Esophagus muscularis mucosa (tissue), 4 donors: ENCODE results near the gene MEGF8. TPM values are rescaled to one million over a fixed set of nuclear protein-coding genes. Genes with fewer than 3 reads are reported as not detected.

Source experiments
- DNase-seq: peaks from one replicate; pipeline ENCODE4 v3.0.0-alpha.2; 2017; ENCODE audit errors: extremely low spot score
- H3K27ac ChIP-seq, 4 donors: fragments of 200-600 bp; sonication (generic); replicated peaks in 1 of 4; 1 replicate in 3 of 4; 2 replicates in 1 of 4; pipeline ENCODE4 v1.5.1; 2016 to 2019; ENCODE audit warnings: mild to moderate bottlenecking in 1 of 4
- H3K27me3 ChIP-seq, 4 donors: fragments of 200-600 bp; sonication (generic); one replicate each; pipeline versions ENCODE4 v1.5.1 to v1.6.0; 2016 to 2019
- H3K36me3 ChIP-seq, 4 donors: fragments of 200-600 bp; sonication (generic); one replicate each; pipeline ENCODE4 v1.5.1; 2016 to 2019
- H3K4me1 ChIP-seq, 4 donors: fragments of 200-600 bp; sonication (generic); one replicate each; pipeline ENCODE4 v1.5.1; 2016 to 2019
- H3K4me3 ChIP-seq, 4 donors: fragments of 200-600 bp; sonication (generic); 1 replicate in 2 of 4; 2 replicates in 2 of 4; pipeline ENCODE4 v1.5.1; 2016 to 2019; ENCODE audit warnings: mild to moderate bottlenecking in 4 of 4, moderate library complexity in 1 of 4
- H3K9me3 ChIP-seq, 4 donors: fragments of 200-600 bp; sonication (generic); 1 replicate in 3 of 4; 2 replicates in 1 of 4; pipeline ENCODE4 v1.5.1; 2016 to 2019
- CTCF ChIP-seq, 3 experiments: fragments of 200-600 bp in 2 of 3; fragments of 450-650 bp in 1 of 3; sonication (generic) in 2 of 3; IDR thresholded peaks; one replicate each; pipeline ENCODE4 v1.5.1; 2017 to 2019; ENCODE audit warnings: antibody characterized with exemption in 3 of 3, mild to moderate bottlenecking in 2 of 3, moderate library complexity in 1 of 3
- EP300 ChIP-seq: sonication (generic); formaldehyde crosslinking; IDR thresholded peaks from one replicate; pipeline ENCODE4 v1.6.1; 2017; ENCODE audit warnings: antibody characterized with exemption
- POLR2A ChIP-seq: fragments of 450-650 bp; IDR thresholded peaks from one replicate; pipeline ENCODE4 v1.6.1; 2017; ENCODE audit warnings: antibody characterized with exemption, moderate library complexity, mild to moderate bottlenecking, low read depth
- POLR2AphosphoS5 ChIP-seq, 2 donors: sonication (generic); formaldehyde crosslinking; IDR thresholded peaks; one replicate each; pipeline ENCODE4 v1.6.1; 2017; ENCODE audit warnings: antibody characterized with exemption in 2 of 2
- WGBS: methylation state at CpG from one replicate; pipeline ENCODE4 v1.1.5; 2018; 5-methylcytosine and 5-hydroxymethylcytosine counted together
- intact Hi-C: fragments of 100-400 bp; cut with DNase I; formaldehyde crosslinking; loops from one replicate; pipeline ENCODE4 v1.15.1; 2023
- total RNA-seq, 4 donors: library from RNA; depleted of rRNA; stranded (reverse); fragments of >200 nt; gene quantifications; one replicate each; pipeline versions ENCODE4 v1.1.0 to v1.2.1, GENCODE V29; 2016

MEGF8 gene, protein sequence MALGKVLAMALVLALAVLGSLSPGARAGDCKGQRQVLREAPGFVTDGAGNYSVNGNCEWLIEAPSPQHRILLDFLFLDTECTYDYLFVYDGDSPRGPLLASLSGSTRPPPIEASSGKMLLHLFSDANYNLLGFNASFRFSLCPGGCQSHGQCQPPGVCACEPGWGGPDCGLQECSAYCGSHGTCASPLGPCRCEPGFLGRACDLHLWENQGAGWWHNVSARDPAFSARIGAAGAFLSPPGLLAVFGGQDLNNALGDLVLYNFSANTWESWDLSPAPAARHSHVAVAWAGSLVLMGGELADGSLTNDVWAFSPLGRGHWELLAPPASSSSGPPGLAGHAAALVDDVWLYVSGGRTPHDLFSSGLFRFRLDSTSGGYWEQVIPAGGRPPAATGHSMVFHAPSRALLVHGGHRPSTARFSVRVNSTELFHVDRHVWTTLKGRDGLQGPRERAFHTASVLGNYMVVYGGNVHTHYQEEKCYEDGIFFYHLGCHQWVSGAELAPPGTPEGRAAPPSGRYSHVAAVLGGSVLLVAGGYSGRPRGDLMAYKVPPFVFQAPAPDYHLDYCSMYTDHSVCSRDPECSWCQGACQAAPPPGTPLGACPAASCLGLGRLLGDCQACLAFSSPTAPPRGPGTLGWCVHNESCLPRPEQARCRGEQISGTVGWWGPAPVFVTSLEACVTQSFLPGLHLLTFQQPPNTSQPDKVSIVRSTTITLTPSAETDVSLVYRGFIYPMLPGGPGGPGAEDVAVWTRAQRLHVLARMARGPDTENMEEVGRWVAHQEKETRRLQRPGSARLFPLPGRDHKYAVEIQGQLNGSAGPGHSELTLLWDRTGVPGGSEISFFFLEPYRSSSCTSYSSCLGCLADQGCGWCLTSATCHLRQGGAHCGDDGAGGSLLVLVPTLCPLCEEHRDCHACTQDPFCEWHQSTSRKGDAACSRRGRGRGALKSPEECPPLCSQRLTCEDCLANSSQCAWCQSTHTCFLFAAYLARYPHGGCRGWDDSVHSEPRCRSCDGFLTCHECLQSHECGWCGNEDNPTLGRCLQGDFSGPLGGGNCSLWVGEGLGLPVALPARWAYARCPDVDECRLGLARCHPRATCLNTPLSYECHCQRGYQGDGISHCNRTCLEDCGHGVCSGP (N-terminal part only)
- 10 to 100 TPM; 18.2 to 46.2 (median 25.5) TPM for total RNA-seq

DNA sequence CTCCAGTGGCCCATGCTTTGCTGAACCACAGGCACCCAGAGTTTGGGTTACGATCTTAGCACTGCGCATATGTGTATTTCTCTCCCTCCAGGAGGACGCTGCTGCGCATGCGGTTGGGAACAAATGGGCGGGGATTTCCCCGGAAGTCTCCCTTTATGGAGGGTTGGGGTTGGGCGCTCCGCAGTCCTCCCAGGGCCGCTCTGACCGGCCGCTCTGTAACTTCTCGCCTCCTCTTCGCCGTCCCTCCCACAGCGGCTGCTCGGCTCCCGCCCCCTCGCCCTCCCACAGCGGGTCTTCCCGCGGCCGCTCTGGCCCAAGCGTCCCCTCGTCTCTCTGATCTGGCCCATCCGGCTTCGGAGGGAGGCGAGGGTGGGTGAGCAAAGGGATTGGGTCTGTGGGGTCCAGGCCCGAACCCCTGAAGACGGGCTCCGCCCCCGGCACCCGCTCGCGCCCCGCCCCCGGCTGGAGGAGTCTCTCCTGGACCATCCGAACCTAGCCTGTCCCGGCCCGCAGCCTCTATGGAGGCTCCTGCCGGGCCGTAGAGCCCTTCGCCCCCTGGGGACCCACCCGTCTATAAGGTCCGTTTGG is at the start of gene MEGF8:
Gene MEGF8, plus strand, starts transcription at position 328 of the 588 bp plus-strand sequence. CDS start 609 bp downstream, outside the sequence.
- intact Hi-C loops: loop anchor here (5.0 to 10.0 kb wide), 2 partner anchors 72 to 191 kb away; partner anchors contain the start of gene POU2F2
- H3K27ac ChIP-seq: peak within 1 kb of the TSS; percentile 76 to 81 (median 80)

DNA sequence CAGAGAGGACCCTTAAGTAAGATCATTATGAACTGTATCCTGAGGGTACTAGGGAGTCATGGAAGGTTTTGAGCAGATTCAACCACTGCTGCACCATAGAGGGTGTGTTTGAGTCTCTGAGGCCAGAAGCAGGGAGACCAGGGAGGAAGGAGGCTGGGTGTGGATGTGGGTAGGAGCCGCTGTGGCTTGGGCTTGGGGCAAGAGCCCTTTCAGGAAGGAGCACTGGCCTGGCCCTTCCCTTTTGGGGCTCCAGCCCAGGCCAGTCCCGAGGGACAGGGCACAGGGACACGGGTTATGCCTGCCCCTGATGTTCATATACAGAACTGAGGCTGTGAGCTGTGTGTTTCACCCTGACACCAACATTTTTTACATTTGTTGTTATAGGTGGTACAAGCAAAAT is 49.2 kb upstream of the MEGF8 start:
- no peak for TF ChIP-seq EP300
- TF ChIP-seq POLR2AphosphoS5 (IDR thresholded peaks at IDR 0.05): no peak
- no peak for TF ChIP-seq CTCF (IDR thresholded peaks at IDR 0.05)
- no peak for TF ChIP-seq POLR2A
- Histone ChIP-seq H3K9me3 (no peaks in the 10 kb centered on the region), H3K4me1 (peaks cover 55 to 94% (median 86%) of the 10 kb centered on the region in 4 donors), H3K36me3 (peaks cover 21 to 54% (median 38%) of the 10 kb centered on the region in 4 donors), H3K27me3 (no peaks in the 10 kb centered on the region), H3K4me3 (no peak overlapping the region), H3K27ac (peak overlapping the region; percentile 94 to 99 (median 98))
- 77% methylated on average over 3 of the region's 3 CpGs for WGBS
- intact Hi-C loops: no loop called here
- no peak for DNase-seq

More for the DNA sequence above, at the start of gene MEGF8:
- Histone ChIP-seq H3K27me3 (peaks cover 9 to 33% (median 19%) of the 10 kb centered on the region in 4 donors), H3K9me3 (no peaks in the 10 kb centered on the region), H3K4me1 (peaks cover 31 to 48% (median 43%) of the 10 kb centered on the region in 4 donors), H3K4me3 (peak within 1 kb of the TSS; percentile 89 to 97 (median 92)), H3K36me3 (no peaks in the 10 kb centered on the region)
- peak; percentile 99 for DNase-seq
- no CpG with 5 or more reads among the region's 45 CpGs for WGBS
- TF ChIP-seq CTCF (IDR thresholded peaks at IDR 0.05) (peak; percentile 85 to 92 (median 91)), POLR2AphosphoS5 (IDR thresholded peaks at IDR 0.05) (peak; percentile 84 to 96), EP300 (no peak), POLR2A (no peak)

DNA sequence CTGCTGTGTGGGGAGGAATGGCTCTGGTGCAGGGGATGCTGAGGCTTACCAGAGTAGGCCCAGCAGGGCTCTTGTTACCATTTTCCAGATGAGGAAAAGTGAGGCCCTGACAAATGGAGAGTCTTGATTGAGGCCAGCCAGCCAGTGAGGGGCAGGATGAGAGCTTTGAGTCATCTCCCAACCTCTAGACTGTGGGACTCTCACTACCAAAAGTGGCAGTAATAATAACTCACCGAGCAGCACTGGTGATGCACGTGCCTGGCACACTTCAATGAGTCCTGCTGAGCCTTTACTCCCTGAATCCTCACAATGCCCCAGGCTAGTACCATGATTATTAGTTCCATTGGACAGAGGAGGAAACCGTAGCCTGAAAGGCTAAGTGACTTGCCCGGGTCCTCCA is 48.6 kb upstream of the MEGF8 start:
- no peak overlapping the region for H3K4me3 ChIP-seq
- H3K27me3 ChIP-seq: no peaks in the 10 kb centered on the region
- no peak for DNase-seq
- H3K36me3 ChIP-seq: peaks cover 21 to 51% (median 35%) of the 10 kb centered on the region in 4 donors
- peak overlapping the region; percentile 94 to 99 (median 98) for H3K27ac ChIP-seq
- no peaks in the 10 kb centered on the region for H3K9me3 ChIP-seq
- H3K4me1 ChIP-seq: peaks cover 56 to 94% (median 86%) of the 10 kb centered on the region in 4 donors
- no peak for TF ChIP-seq CTCF (IDR thresholded peaks at IDR 0.05)
- no peak for TF ChIP-seq POLR2A
- TF ChIP-seq POLR2AphosphoS5 (IDR thresholded peaks at IDR 0.05): no peak
- no peak for TF ChIP-seq EP300
- 62% methylated on average over 4 of the region's 4 CpGs for WGBS
- intact Hi-C loops: no loop called here

GRCh38 chr19:42277821-42278451 is 47.5 kb upstream of the MEGF8 start:
- no peaks in the 10 kb centered on the region for H3K27me3 ChIP-seq
- peaks cover 11 to 40% (median 23%) of the 10 kb centered on the region in 4 donors for H3K36me3 ChIP-seq
- TF ChIP-seq POLR2AphosphoS5 (IDR thresholded peaks at IDR 0.05) (no peak), EP300 (no peak), POLR2A (no peak), CTCF (IDR thresholded peaks at IDR 0.05) (no peak)
- H3K27ac ChIP-seq: peak overlapping the region; percentile 94 to 99 (median 98)
- peak overlapping the region in 1 of 4 donors; percentile 7 for H3K4me3 ChIP-seq
- no peak for DNase-seq
- H3K4me1 ChIP-seq: peaks cover 67 to 95% (median 92%) of the 10 kb centered on the region in 4 donors
- no peaks in the 10 kb centered on the region for H3K9me3 ChIP-seq
- 19% methylated on average over 6 of the region's 10 CpGs for WGBS
- intact Hi-C loops: loop anchor here (2.0 kb wide), 1 partner anchor 31 kb away; no protein-coding TSS in a partner anchor
